ENCODE data around the gene HIPK2. TPM values are rescaled to one million over a fixed set of nuclear protein-coding genes. Genes with fewer than 3 reads are reported as not detected.

The HIPK2 gene
- total and polyA plus RNA-seq, 7 donors = 2.4 to 15.7 (median 7.9) TPM

- WGBS, 2 donors = 85 to 93% methylated on average over 5 of the region's 5 CpGs
- Histone ChIP-seq H3K27ac (no peak overlapping the region), H3K4me1 (no peaks in the 10 kb centered on the region), H3K9me3 (no peaks in the 10 kb centered on the region), H3K4me3 (no peak overlapping the region), H3K27me3 (no peaks in the 10 kb centered on the region), H3K36me3 (no peaks in the 10 kb centered on the region)
- TF ChIP-seq EP300 (IDR thresholded peaks at IDR 0.05) = no peak
- no peak for TF ChIP-seq POLR2A (IDR thresholded peaks at IDR 0.05)
- TF ChIP-seq, protein P1, sequence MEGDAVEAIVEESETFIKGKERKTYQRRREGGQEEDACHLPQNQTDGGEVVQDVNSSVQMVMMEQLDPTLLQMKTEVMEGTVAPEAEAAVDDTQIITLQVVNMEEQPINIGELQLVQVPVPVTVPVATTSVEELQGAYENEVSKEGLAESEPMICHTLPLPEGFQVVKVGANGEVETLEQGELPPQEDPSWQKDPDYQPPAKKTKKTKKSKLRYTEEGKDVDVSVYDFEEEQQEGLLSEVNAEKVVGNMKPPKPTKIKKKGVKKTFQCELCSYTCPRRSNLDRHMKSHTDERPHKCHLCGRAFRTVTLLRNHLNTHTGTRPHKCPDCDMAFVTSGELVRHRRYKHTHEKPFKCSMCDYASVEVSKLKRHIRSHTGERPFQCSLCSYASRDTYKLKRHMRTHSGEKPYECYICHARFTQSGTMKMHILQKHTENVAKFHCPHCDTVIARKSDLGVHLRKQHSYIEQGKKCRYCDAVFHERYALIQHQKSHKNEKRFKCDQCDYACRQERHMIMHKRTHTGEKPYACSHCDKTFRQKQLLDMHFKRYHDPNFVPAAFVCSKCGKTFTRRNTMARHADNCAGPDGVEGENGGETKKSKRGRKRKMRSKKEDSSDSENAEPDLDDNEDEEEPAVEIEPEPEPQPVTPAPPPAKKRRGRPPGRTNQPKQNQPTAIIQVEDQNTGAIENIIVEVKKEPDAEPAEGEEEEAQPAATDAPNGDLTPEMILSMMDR (IDR thresholded peaks at IDR 0.05) = no peak
- no peak for TF ChIP-seq POLR2AphosphoS5 (IDR thresholded peaks at IDR 0.05)
- intact Hi-C loops (cut with DNase I) = no loop called here
- DNase-seq = no peak
Observed at GRCh38 chr7:139548302-139549028, 229.3 kb downstream of the HIPK2 start.

GRCh38 chr7:139544645-139545044, 233.2 kb downstream of the HIPK2 start:
- 89 to 93% methylated on average over 11 of the region's 11 CpGs for WGBS, 2 donors
- no peaks in the 10 kb centered on the region for H3K36me3 ChIP-seq
- intact Hi-C loops (cut with DNase I) = no loop called here

DNA sequence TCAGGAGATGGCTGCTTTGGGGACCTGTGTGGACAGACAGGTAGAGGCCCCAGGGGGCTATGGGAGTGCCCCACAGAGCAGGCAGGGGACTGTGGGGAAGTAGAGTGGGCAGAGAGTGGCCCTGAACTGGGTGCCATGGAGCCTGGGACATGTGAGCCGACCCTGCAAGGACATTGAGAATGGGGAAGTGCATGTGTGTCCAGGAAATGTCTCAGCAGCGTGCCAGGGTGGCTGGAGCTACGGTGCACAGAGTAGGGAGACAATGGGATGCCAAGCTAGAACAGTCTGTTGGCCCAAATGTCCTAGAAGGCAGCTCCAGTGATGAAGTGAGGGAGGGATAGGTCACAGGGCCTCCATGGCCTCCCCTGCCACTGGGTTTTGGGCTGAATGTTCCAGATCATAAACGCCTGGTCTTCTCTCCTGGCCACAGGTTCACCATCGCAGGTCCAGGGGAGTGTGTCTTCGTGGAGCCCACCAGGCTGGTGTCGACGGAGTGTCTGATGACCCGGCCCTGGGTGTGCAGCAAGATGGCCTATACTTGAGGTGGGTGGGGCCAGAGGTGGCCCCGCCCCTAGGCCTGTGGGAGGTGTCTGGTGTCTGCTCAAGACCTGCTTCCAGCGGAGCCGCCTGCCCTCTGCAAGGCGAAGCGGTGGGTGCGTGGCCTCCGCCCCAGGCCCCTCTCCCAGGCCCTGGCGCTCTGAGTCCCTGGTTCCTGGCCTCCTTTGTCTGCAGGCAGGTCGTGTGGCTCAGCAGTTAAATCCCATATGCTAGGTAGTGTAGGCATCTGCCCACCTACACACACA, 233.8 kb downstream of the HIPK2 start:
- H3K4me1 ChIP-seq = peaks cover 0 to 3% (median 0%) of the 10 kb centered on the region in 4 donors
- H3K27ac ChIP-seq = no peak overlapping the region
- no peaks in the 10 kb centered on the region for H3K27me3 ChIP-seq
- no peaks in the 10 kb centered on the region for H3K36me3 ChIP-seq
- no peak overlapping the region for H3K4me3 ChIP-seq
- intact Hi-C loops (cut with DNase I) = no loop called here
- TF ChIP-seq, protein P1 (IDR thresholded peaks at IDR 0.05) = no peak
- no peak for TF ChIP-seq EP300 (IDR thresholded peaks at IDR 0.05)
- TF ChIP-seq POLR2AphosphoS5 (IDR thresholded peaks at IDR 0.05) = no peak
- TF ChIP-seq POLR2A (IDR thresholded peaks at IDR 0.05) = no peak
- WGBS, 2 donors = 87% methylated on average over 18 of the region's 18 CpGs
- DNase-seq = no peak
- H3K9me3 ChIP-seq = no peaks in the 10 kb centered on the region

More at GRCh38 chr7:139544645-139545044, 233.2 kb downstream of the HIPK2 start:
- Histone ChIP-seq H3K27me3 (no peaks in the 10 kb centered on the region), H3K9me3 (no peaks in the 10 kb centered on the region), H3K4me1 (no peaks in the 10 kb centered on the region), H3K27ac (no peak overlapping the region), H3K4me3 (no peak overlapping the region)
- no peak for DNase-seq
- TF ChIP-seq EP300 (IDR thresholded peaks at IDR 0.05) (no peak), POLR2A (IDR thresholded peaks at IDR 0.05) (no peak)
- TF ChIP-seq, protein P1 (IDR thresholded peaks at IDR 0.05) = no peak

DNA sequence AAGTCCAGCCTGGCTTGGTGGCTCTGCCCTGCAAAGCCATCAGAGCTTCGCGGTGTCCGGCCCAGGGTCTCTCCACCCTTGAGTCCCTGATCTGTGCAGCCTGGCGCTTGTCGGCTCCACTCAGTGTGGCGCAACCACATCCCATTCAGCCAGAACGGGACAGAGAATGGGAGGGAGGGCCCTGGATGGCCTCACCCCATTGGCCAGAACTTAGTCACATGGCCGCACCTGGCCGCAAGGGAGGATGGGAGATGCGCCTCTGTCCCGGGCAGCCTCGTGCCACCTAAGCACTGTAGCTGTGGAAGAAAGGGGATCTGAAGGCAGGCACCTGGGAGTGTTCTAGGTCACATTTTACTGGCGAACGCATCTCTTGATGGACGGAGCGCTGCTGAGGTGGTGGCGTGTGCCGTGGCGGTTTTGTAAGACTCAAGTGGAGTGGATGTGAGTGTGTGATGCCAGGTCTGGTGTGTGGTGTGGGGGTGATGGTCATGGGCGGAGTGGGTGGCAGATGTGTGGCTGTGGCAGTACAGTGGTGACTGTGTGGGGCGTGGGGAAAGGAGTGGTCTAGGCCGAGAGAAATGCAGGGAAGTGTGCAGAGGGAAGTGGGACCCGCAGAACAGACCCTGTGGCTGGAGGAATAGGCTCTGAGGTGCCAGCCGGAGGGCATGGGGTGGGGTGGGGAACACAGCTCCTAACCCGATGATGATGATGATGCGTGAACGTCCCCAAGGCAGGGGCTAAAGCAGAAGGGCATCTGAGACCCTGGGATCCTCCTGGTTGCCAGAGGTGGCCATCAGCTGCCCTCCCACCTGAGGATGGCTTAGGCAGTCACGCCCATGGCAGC, 235.3 kb downstream of the HIPK2 start:
- H3K27ac ChIP-seq = no peak overlapping the region
- no peak for DNase-seq
- intact Hi-C loops (cut with DNase I) = no loop called here
- peaks cover 0 to 6% (median 0%) of the 10 kb centered on the region in 4 donors for H3K4me1 ChIP-seq
- H3K36me3 ChIP-seq = no peaks in the 10 kb centered on the region
- no peaks in the 10 kb centered on the region for H3K9me3 ChIP-seq
- H3K4me3 ChIP-seq = no peak overlapping the region
- H3K27me3 ChIP-seq = no peaks in the 10 kb centered on the region
- WGBS, 2 donors = 91% methylated on average over 28 of the region's 28 CpGs
- TF ChIP-seq EP300 (IDR thresholded peaks at IDR 0.05) = no peak
- TF ChIP-seq, protein P1 (IDR thresholded peaks at IDR 0.05) = no peak
- TF ChIP-seq POLR2AphosphoS5 (IDR thresholded peaks at IDR 0.05) = no peak
